ENCODE results near the gene FAM3A. TPM values are rescaled to one million over a fixed set of nuclear protein-coding genes. Genes with fewer than 3 reads are reported as not detected.

The FAM3A gene
- total RNA-seq, 1 donor from 2014 or later = 39.1 TPM

- DNase-seq (ENCODE audit: low spot score in 2 of 2, unreplicated experiment in 2 of 2) = peak in 1 of 2 experiments; percentile 46
- H3K9me3 Mint-ChIP-seq = peaks cover 4% of the 10 kb centered on the region
- no peaks in the 10 kb centered on the region for H3K27me3 Mint-ChIP-seq (ENCODE audit: low read depth)
- TF ChIP-seq, protein P1, sequence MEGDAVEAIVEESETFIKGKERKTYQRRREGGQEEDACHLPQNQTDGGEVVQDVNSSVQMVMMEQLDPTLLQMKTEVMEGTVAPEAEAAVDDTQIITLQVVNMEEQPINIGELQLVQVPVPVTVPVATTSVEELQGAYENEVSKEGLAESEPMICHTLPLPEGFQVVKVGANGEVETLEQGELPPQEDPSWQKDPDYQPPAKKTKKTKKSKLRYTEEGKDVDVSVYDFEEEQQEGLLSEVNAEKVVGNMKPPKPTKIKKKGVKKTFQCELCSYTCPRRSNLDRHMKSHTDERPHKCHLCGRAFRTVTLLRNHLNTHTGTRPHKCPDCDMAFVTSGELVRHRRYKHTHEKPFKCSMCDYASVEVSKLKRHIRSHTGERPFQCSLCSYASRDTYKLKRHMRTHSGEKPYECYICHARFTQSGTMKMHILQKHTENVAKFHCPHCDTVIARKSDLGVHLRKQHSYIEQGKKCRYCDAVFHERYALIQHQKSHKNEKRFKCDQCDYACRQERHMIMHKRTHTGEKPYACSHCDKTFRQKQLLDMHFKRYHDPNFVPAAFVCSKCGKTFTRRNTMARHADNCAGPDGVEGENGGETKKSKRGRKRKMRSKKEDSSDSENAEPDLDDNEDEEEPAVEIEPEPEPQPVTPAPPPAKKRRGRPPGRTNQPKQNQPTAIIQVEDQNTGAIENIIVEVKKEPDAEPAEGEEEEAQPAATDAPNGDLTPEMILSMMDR (IDR thresholded peaks at IDR 0.05; ENCODE audit: unreplicated experiment) = no peak
- peak overlapping the region; percentile 41 for H3K4me3 Mint-ChIP-seq
- H3K36me3 Mint-ChIP-seq = peaks cover 6% of the 10 kb centered on the region
- peaks cover 12% of the 10 kb centered on the region for H3K4me1 Mint-ChIP-seq
- H3K27ac Mint-ChIP-seq = no peak overlapping the region
These were observed 30.0 kb downstream of the FAM3A start for GRCh38 chrX:154486052-154486395.

- Mint-ChIP-seq H3K27me3 (ENCODE audit: low read depth) (no peaks in the 10 kb centered on the region), H3K36me3 (peaks cover 6% of the 10 kb centered on the region), H3K4me1 (peaks cover 12% of the 10 kb centered on the region), H3K9me3 (peaks cover 4% of the 10 kb centered on the region), H3K27ac (no peak overlapping the region), H3K4me3 (peak overlapping the region; percentile 57)
- TF ChIP-seq, protein P1 (IDR thresholded peaks at IDR 0.05; ENCODE audit: unreplicated experiment) = no peak
- DNase-seq (ENCODE audit: low spot score in 2 of 2, unreplicated experiment in 2 of 2) = no peak
These were observed 30.6 kb downstream of the FAM3A start for GRCh38 chrX:154485150-154486051.

- DNase-seq (ENCODE audit: low spot score in 2 of 2, unreplicated experiment in 2 of 2) = no peak
- Mint-ChIP-seq H3K4me3 (no peak overlapping the region), H3K36me3 (peaks cover 6% of the 10 kb centered on the region), H3K4me1 (peaks cover 9% of the 10 kb centered on the region), H3K27me3 (ENCODE audit: low read depth) (no peaks in the 10 kb centered on the region), H3K27ac (no peak overlapping the region), H3K9me3 (peaks cover 4% of the 10 kb centered on the region)
- TF ChIP-seq, protein P1 (IDR thresholded peaks at IDR 0.05; ENCODE audit: unreplicated experiment) = no peak
These were observed 31.5 kb downstream of the FAM3A start for GRCh38 chrX:154484255-154485149.

DNA sequence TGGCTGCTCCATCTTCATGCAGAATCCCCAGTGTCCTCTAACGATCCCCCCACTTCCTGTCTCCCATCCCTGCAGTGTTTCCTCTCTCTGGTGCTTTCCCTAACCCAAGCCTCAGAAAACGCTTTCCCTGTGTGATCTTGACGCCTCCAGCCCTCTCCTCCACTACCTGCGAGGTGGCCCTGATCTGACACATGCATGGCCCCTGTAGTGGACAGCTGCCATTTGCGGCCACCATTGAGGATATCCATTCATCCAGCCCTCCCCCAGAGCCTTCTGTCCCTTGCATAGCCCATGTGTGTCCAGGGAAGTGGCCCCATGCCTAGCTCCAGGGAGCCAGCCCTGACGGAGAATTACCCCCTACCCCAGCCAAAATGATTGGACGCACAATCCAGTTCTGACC is 32.7 kb downstream of the FAM3A start:
- Mint-ChIP-seq H3K4me3 (no peak overlapping the region), H3K27me3 (ENCODE audit: low read depth) (no peaks in the 10 kb centered on the region), H3K27ac (no peak overlapping the region), H3K4me1 (peaks cover 7% of the 10 kb centered on the region), H3K36me3 (peaks cover 6% of the 10 kb centered on the region), H3K9me3 (peaks cover 4% of the 10 kb centered on the region)
- no peak for DNase-seq (ENCODE audit: low spot score in 2 of 2, unreplicated experiment in 2 of 2)
- TF ChIP-seq, protein P1 (IDR thresholded peaks at IDR 0.05; ENCODE audit: unreplicated experiment) = no peak

- no peak for DNase-seq (ENCODE audit: low spot score in 2 of 2, unreplicated experiment in 2 of 2)
- Mint-ChIP-seq H3K27ac (no peak overlapping the region), H3K36me3 (peaks cover 2% of the 10 kb centered on the region), H3K4me3 (no peak overlapping the region), H3K4me1 (peaks cover 6% of the 10 kb centered on the region), H3K27me3 (ENCODE audit: low read depth) (no peaks in the 10 kb centered on the region), H3K9me3 (peaks cover 4% of the 10 kb centered on the region)
- TF ChIP-seq, protein P1 (IDR thresholded peaks at IDR 0.05; ENCODE audit: unreplicated experiment) = no peak
These were observed 33.2 kb downstream of the FAM3A start for GRCh38 chrX:154482786-154483185.

Data from mesothelial cell of epicardium (in vitro differentiated cells).